ENCODE measurements around the gene SMAD3.

Gene SMAD3

GRCh38 chr15:67107014-67107812 is 41.8 kb downstream of the SMAD3 start (continued):
- TF ChIP-seq ZNF133 (tag by site-specific recombination; IDR thresholded peaks at IDR 0.05) (no peak), OVOL3 (tag by site-specific recombination; IDR thresholded peaks at IDR 0.05) (no peak), SETDB1 (IDR thresholded peaks at IDR 0.05; ENCODE audit: insufficient read length, low read length) (no peak), ZNF24 (tag by site-specific recombination; IDR thresholded peaks at IDR 0.05) (peak; percentile 90; the same call in 1 of the 2 replicates), ZNF513 (tag by site-specific recombination; IDR thresholded peaks at IDR 0.05) (no peak), ZNF341 (tag by site-specific recombination; IDR thresholded peaks at IDR 0.05; ENCODE audit: low read depth) (0 out of 2 replicates have a peak, but pooled peaks have one; percentile 23), ZNF623 (tag by site-specific recombination; IDR thresholded peaks at IDR 0.05) (peak; percentile 7; the same call in 1 of the 2 replicates), ZFHX2 (tag by site-specific recombination; conservative IDR thresholded peaks at IDR 0.05) (no peak), ZIC2 (tag by site-specific recombination; IDR thresholded peaks at IDR 0.05) (peak; percentile 55; the same call in 1 of the 2 replicates), ZSCAN5A (tag by site-specific recombination; IDR thresholded peaks at IDR 0.05) (no peak), YY2 (tag by site-specific recombination; IDR thresholded peaks at IDR 0.05) (no peak), ZNF837 (tag by site-specific recombination; IDR thresholded peaks at IDR 0.05) (no peak), SP7 (tag by site-specific recombination; IDR thresholded peaks at IDR 0.05) (peak; percentile 96), ZNF26 (tag by site-specific recombination; IDR thresholded peaks at IDR 0.05) (no peak), IKZF3 (tag by site-specific recombination; IDR thresholded peaks at IDR 0.05) (peak; percentile 64; the same call in 1 of the 2 replicates), ZNF248 (tag by site-specific recombination; IDR thresholded peaks at IDR 0.05) (no peak), FEZF1 (tag by site-specific recombination; IDR thresholded peaks at IDR 0.05) (no peak), ZNF785 (tag by site-specific recombination; IDR thresholded peaks at IDR 0.05) (no peak), ZNF16 (tag by site-specific recombination; IDR thresholded peaks at IDR 0.05; ENCODE audit: low read depth) (no peak), ZNF792 (tag by site-specific recombination; IDR thresholded peaks at IDR 0.05) (no peak), GLIS1 (tag by site-specific recombination; IDR thresholded peaks at IDR 0.05) (peak; percentile 86), ZNF324 (tag by site-specific recombination; IDR thresholded peaks at IDR 0.05) (peak; percentile 82), ZNF704 (tag by site-specific recombination; IDR thresholded peaks at IDR 0.05) (no peak), SCRT1 (tag by site-specific recombination; IDR thresholded peaks at IDR 0.05; ENCODE audit: borderline replicate concordance) (no peak), KLF10 (tag by site-specific recombination; IDR thresholded peaks at IDR 0.05) (peak; percentile 85), ZNF660 (tag by site-specific recombination; IDR thresholded peaks at IDR 0.05) (peak; percentile 96), ZBTB17 (tag by site-specific recombination; IDR thresholded peaks at IDR 0.05) (0 out of 2 replicates have a peak, but pooled peaks have one; percentile 49), KLF9 (tag by site-specific recombination; IDR thresholded peaks at IDR 0.05; ENCODE audit: low read depth) (peak; percentile 30; the same call in 1 of the 2 replicates), ZNF830 (tag by site-specific recombination; IDR thresholded peaks at IDR 0.05; ENCODE audit: low read depth) (no peak), ZBTB1 (tag by site-specific recombination; IDR thresholded peaks at IDR 0.05) (peak; percentile 17; the same call in 1 of the 2 replicates), ZNF677 (tag by site-specific recombination; IDR thresholded peaks at IDR 0.05) (no peak)
- TF ChIP-seq, protein P1, sequence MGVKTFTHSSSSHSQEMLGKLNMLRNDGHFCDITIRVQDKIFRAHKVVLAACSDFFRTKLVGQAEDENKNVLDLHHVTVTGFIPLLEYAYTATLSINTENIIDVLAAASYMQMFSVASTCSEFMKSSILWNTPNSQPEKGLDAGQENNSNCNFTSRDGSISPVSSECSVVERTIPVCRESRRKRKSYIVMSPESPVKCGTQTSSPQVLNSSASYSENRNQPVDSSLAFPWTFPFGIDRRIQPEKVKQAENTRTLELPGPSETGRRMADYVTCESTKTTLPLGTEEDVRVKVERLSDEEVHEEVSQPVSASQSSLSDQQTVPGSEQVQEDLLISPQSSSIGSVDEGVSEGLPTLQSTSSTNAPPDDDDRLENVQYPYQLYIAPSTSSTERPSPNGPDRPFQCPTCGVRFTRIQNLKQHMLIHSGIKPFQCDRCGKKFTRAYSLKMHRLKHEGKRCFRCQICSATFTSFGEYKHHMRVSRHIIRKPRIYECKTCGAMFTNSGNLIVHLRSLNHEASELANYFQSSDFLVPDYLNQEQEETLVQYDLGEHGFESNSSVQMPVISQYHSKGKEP (tag by site-specific recombination; IDR thresholded peaks at IDR 0.05): peak; percentile 74; the same call in 1 of the 2 replicates
- TF ChIP-seq, protein P2, sequence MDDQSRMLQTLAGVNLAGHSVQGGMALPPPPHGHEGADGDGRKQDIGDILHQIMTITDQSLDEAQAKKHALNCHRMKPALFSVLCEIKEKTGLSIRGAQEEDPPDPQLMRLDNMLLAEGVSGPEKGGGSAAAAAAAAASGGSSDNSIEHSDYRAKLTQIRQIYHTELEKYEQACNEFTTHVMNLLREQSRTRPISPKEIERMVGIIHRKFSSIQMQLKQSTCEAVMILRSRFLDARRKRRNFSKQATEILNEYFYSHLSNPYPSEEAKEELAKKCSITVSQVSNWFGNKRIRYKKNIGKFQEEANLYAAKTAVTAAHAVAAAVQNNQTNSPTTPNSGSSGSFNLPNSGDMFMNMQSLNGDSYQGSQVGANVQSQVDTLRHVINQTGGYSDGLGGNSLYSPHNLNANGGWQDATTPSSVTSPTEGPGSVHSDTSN (CRISPR knock-in tag; IDR thresholded peaks at IDR 0.05): no peak
